ENCODE measurements around the gene MRFAP1. TPM values are rescaled to one million over a fixed set of nuclear protein-coding genes. Genes with fewer than 3 reads are reported as not detected.

Gene MRFAP1
- polyA plus RNA-seq, 3 donors = 72.1 to 180 (median 171) TPM

GRCh38 chr4:6665320-6665654, 24.8 kb downstream of the MRFAP1 start:
- intact Hi-C loops (cut with micrococcal nuclease) = no loop called here
- 100% methylated on average over 6 of the region's 9 CpGs for WGBS (ENCODE audit: insufficient coverage)
- peaks cover 0 to 13% (median 4%) of the 10 kb centered on the region in 7 donors for H3K9me3 Mint-ChIP-seq

DNA sequence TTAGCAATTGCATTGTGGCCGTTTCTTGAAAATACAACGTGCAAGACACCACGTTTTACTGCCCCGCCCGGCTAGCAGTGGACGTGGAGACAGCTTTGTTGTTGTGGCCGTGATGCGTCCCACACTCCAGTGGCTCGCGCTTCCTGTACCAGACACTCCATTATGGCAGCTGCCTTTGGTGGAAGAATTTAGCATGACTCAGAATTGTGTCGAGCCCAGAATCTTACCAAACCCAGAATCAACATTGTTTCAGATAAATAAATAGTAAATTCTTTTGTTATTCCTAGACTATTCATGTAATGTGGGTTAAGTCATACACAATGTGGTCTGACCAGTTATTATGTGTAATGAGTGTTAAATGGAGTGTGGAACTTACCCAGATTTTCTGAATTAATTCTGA, 27.9 kb downstream of the MRFAP1 start:
- H3K27me3 Mint-ChIP-seq (ENCODE audit: low read depth in 3 of 3) = peaks cover 2 to 15% (median 7%) of the 10 kb centered on the region in 3 donors
- H3K4me3 Mint-ChIP-seq = no peak overlapping the region
- Histone ChIP-seq H3K27me3 (ENCODE audit: control insufficient read depth in 2 of 2, insufficient read depth in 2 of 2, low read length in 2 of 2) (peaks cover 16 to 20% of the 10 kb centered on the region in 2 donors), H3K27ac (ENCODE audit: low read depth in 1 of 2, low read length in 2 of 2) (no peak overlapping the region), H3K36me3 (replicated peaks in 1 of 2; ENCODE audit: control insufficient read depth in 1 of 2, insufficient read depth in 2 of 2, low read length in 2 of 2) (no peaks in the 10 kb centered on the region), H4K20me1 (ENCODE audit: insufficient read depth, low read length) (no peaks in the 10 kb centered on the region), H3K9me3 (replicated peaks in 1 of 2; ENCODE audit: control insufficient read depth in 1 of 2, insufficient read depth in 1 of 2, low read length in 2 of 2) (peaks cover 0 to 7% of the 10 kb centered on the region in 2 donors), H3K4me3 (replicated peaks in 1 of 3; ENCODE audit: low read depth in 2 of 3, low read length in 3 of 3) (no peak overlapping the region), H3K4me1 (ENCODE audit: control insufficient read depth in 1 of 2, insufficient read depth in 2 of 2, low read length in 2 of 2) (peaks cover 3 to 9% of the 10 kb centered on the region in 2 donors), H3K79me2 (ENCODE audit: insufficient read depth, low read length) (no peaks in the 10 kb centered on the region), H2AFZ (ENCODE audit: insufficient read depth, low read depth, low read length, poor library complexity, severe bottlenecking) (no peak overlapping the region), H3K9ac (ENCODE audit: insufficient read depth, low read length, poor library complexity, severe bottlenecking) (no peak overlapping the region), H3K4me2 (replicated peaks; ENCODE audit: extremely low read depth, low read length, poor library complexity, severe bottlenecking) (no peak overlapping the region)
- H3K9me3 Mint-ChIP-seq = peaks cover 0 to 13% (median 4%) of the 10 kb centered on the region in 7 donors
- TF ChIP-seq, protein P1, sequence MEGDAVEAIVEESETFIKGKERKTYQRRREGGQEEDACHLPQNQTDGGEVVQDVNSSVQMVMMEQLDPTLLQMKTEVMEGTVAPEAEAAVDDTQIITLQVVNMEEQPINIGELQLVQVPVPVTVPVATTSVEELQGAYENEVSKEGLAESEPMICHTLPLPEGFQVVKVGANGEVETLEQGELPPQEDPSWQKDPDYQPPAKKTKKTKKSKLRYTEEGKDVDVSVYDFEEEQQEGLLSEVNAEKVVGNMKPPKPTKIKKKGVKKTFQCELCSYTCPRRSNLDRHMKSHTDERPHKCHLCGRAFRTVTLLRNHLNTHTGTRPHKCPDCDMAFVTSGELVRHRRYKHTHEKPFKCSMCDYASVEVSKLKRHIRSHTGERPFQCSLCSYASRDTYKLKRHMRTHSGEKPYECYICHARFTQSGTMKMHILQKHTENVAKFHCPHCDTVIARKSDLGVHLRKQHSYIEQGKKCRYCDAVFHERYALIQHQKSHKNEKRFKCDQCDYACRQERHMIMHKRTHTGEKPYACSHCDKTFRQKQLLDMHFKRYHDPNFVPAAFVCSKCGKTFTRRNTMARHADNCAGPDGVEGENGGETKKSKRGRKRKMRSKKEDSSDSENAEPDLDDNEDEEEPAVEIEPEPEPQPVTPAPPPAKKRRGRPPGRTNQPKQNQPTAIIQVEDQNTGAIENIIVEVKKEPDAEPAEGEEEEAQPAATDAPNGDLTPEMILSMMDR (IDR thresholded peaks at IDR 0.05) = no peak
- DNase-seq = no peak
- intact Hi-C loops (cut with micrococcal nuclease) = no loop called here
- peaks cover 5% of the 10 kb centered on the region for H3K4me1 Mint-ChIP-seq
- H3K36me3 Mint-ChIP-seq = no peaks in the 10 kb centered on the region
- H3K27ac Mint-ChIP-seq = no peak overlapping the region
- 95% methylated on average over 10 of the region's 11 CpGs for WGBS (ENCODE audit: insufficient coverage)

More at GRCh38 chr4:6665320-6665654, 24.8 kb downstream of the MRFAP1 start:
- Histone ChIP-seq H3K27me3 (ENCODE audit: control insufficient read depth in 2 of 2, insufficient read depth in 2 of 2, low read length in 2 of 2) (peaks cover 36 to 51% of the 10 kb centered on the region in 2 donors), H3K4me1 (ENCODE audit: control insufficient read depth in 1 of 2, insufficient read depth in 2 of 2, low read length in 2 of 2) (peaks cover 3 to 8% of the 10 kb centered on the region in 2 donors), H3K36me3 (replicated peaks in 1 of 2; ENCODE audit: control insufficient read depth in 1 of 2, insufficient read depth in 2 of 2, low read length in 2 of 2) (no peaks in the 10 kb centered on the region), H3K4me2 (replicated peaks; ENCODE audit: extremely low read depth, low read length, poor library complexity, severe bottlenecking) (no peak overlapping the region), H3K4me3 (replicated peaks in 1 of 3; ENCODE audit: low read depth in 2 of 3, low read length in 3 of 3) (no peak overlapping the region), H3K9ac (ENCODE audit: insufficient read depth, low read length, poor library complexity, severe bottlenecking) (no peak overlapping the region), H3K79me2 (ENCODE audit: insufficient read depth, low read length) (no peaks in the 10 kb centered on the region), H4K20me1 (ENCODE audit: insufficient read depth, low read length) (no peaks in the 10 kb centered on the region), H2AFZ (ENCODE audit: insufficient read depth, low read depth, low read length, poor library complexity, severe bottlenecking) (no peak overlapping the region), H3K27ac (ENCODE audit: low read depth in 1 of 2, low read length in 2 of 2) (no peak overlapping the region), H3K9me3 (replicated peaks in 1 of 2; ENCODE audit: control insufficient read depth in 1 of 2, insufficient read depth in 1 of 2, low read length in 2 of 2) (peaks cover 0 to 7% of the 10 kb centered on the region in 2 donors)
- TF ChIP-seq, protein P1 (IDR thresholded peaks at IDR 0.05) = no peak
- peaks cover 2 to 43% (median 37%) of the 10 kb centered on the region in 3 donors for H3K27me3 Mint-ChIP-seq (ENCODE audit: low read depth in 3 of 3)
- H3K36me3 Mint-ChIP-seq = no peaks in the 10 kb centered on the region
- DNase-seq = no peak
- H3K4me1 Mint-ChIP-seq = peaks cover 2% of the 10 kb centered on the region
- H3K4me3 Mint-ChIP-seq = no peak overlapping the region
- H3K27ac Mint-ChIP-seq = no peak overlapping the region

Measured in CD14-positive monocyte (primary cell).